Measurements from ENCODE around the gene RTP4. TPM values are rescaled to one million over a fixed set of nuclear protein-coding genes. Genes with fewer than 3 reads are reported as not detected.
A peak's percentile ranks its signal among the peaks of the same experiment; 100 is the strongest.

Gene RTP4
- total RNA-seq, 1 experiment from 2014 or later: 2.5 TPM

GRCh38 chr3:187360596-187360995 lies 7.6 kb upstream of the RTP4 start:
- Histone ChIP-seq H3K9me3 (ENCODE audit: control insufficient read depth, insufficient read depth, low read depth, low read length) (no peaks in the 10 kb centered on the region), H3K4me3 (ENCODE audit: low read depth in 2 of 2, low read length in 2 of 2) (no peak overlapping the region), H3K4me1 (ENCODE audit: control insufficient read depth, insufficient read depth, low read length) (0 out of 2 replicates have a peak, but pooled peaks cover 2% of the 10 kb centered on the region), H3K27me3 (ENCODE audit: control insufficient read depth, insufficient read depth, low read length) (no peaks in the 10 kb centered on the region), H3K36me3 (ENCODE audit: control insufficient read depth, insufficient read depth, low read length) (no peaks in the 10 kb centered on the region), H3K27ac (ENCODE audit: low read length) (peak overlapping the region; percentile 14; the same call in 1 of the 2 replicates)
- intact Hi-C loops (cut with micrococcal nuclease; ENCODE audit: unreplicated experiment): no loop called here
- CTCF ChIA-PET: no interaction called here
- in situ Hi-C loops (cut with HindIII; ENCODE audit: low pct_unique_long_range_greater_than_20kb, low sequenced_read_pairs): no loop called here
- TF ChIP-seq TCF7L2 (IDR thresholded peaks at IDR 0.05; ENCODE audit: low read depth, low read length) (no peak), POLR2AphosphoS5 (IDR thresholded peaks at IDR 0.05; ENCODE audit: low read depth, low read length) (no peak), REST (IDR thresholded peaks at IDR 0.05; ENCODE audit: insufficient read depth in 1 of 2, low read depth in 2 of 2, low read length in 1 of 2) (no peak), SIN3A (IDR thresholded peaks at IDR 0.05; ENCODE audit: borderline replicate concordance, insufficient read depth, low read depth, low read length) (no peak), CTCF (IDR thresholded peaks at IDR 0.05) (no peak)
- POLR2A ChIA-PET: no interaction called here
- DNase-seq (ENCODE audit: low read depth, low spot score) (no peak), ATAC-seq (no peak)
- no TSS peak for BruUV-seq (replicated peaks)

- Histone ChIP-seq H3K36me3 (ENCODE audit: control insufficient read depth, insufficient read depth, low read length) (no peaks in the 10 kb centered on the region), H3K9me3 (ENCODE audit: control insufficient read depth, insufficient read depth, low read depth, low read length) (no peaks in the 10 kb centered on the region), H3K4me1 (ENCODE audit: control insufficient read depth, insufficient read depth, low read length) (0 out of 2 replicates have a peak, but pooled peaks cover 2% of the 10 kb centered on the region), H3K27ac (ENCODE audit: low read length) (no peak overlapping the region), H3K4me3 (ENCODE audit: low read depth in 2 of 2, low read length in 2 of 2) (no peak overlapping the region), H3K27me3 (ENCODE audit: control insufficient read depth, insufficient read depth, low read length) (no peaks in the 10 kb centered on the region)
- ATAC-seq (no peak), DNase-seq (ENCODE audit: low read depth, low spot score) (no peak)
- intact Hi-C loops (cut with micrococcal nuclease; ENCODE audit: unreplicated experiment) (no loop called here), in situ Hi-C loops (cut with HindIII; ENCODE audit: low pct_unique_long_range_greater_than_20kb, low sequenced_read_pairs) (no loop called here)
- ChIA-PET POLR2A (no interaction called here), CTCF (no interaction called here)
- no peak for TF ChIP-seq REST (IDR thresholded peaks at IDR 0.05; ENCODE audit: insufficient read depth in 1 of 2, low read depth in 2 of 2, low read length in 1 of 2)
- TF ChIP-seq TCF7L2 (IDR thresholded peaks at IDR 0.05; ENCODE audit: low read depth, low read length): no peak
- no peak for TF ChIP-seq SIN3A (IDR thresholded peaks at IDR 0.05; ENCODE audit: borderline replicate concordance, insufficient read depth, low read depth, low read length)
- no peak for TF ChIP-seq CTCF (IDR thresholded peaks at IDR 0.05)
- TF ChIP-seq POLR2AphosphoS5 (IDR thresholded peaks at IDR 0.05; ENCODE audit: low read depth, low read length): no peak
- BruUV-seq (replicated peaks): no TSS peak
These were observed 6.3 kb upstream of the RTP4 start for GRCh38 chr3:187361835-187362234.
